Mucosa of stomach (tissue), 1 donor: ENCODE measurements around the gene ACOT6.
"Not testable (repeated sequence)": the region's sequence is repeated elsewhere in the genome, so short reads cannot be mapped to it uniquely, and the experiment has no call there.

Experiments used
- H3K27me3 ChIP-seq: one replicate; pipeline ENCODE4 v1.7.0; 2013; ENCODE audit warnings: mild to moderate bottlenecking, low read length; ENCODE audit not compliant: control insufficient read depth, insufficient read depth
- H3K36me3 ChIP-seq: one replicate; pipeline ENCODE4 v1.7.0; 2013; ENCODE audit warnings: low read length; ENCODE audit not compliant: control insufficient read depth, insufficient read depth
- H3K4me1 ChIP-seq: one replicate; pipeline ENCODE4 v1.7.0; 2013; ENCODE audit warnings: mild to moderate bottlenecking, low read length; ENCODE audit not compliant: control insufficient read depth, insufficient read depth
- H3K4me3 ChIP-seq: one replicate; pipeline ENCODE4 v1.7.0; 2013; ENCODE audit warnings: low read length
- H3K9ac ChIP-seq: one replicate; pipeline ENCODE4 v1.7.0; 2013; ENCODE audit warnings: mild to moderate bottlenecking, low read length, moderate library complexity
- H3K9me3 ChIP-seq: one replicate; pipeline ENCODE4 v1.7.0; 2013; ENCODE audit warnings: mild to moderate bottlenecking, low read length, moderate library complexity; ENCODE audit not compliant: control insufficient read depth
- donor health status: Pancreatic carcinoma.

The ACOT6 gene

DNA sequence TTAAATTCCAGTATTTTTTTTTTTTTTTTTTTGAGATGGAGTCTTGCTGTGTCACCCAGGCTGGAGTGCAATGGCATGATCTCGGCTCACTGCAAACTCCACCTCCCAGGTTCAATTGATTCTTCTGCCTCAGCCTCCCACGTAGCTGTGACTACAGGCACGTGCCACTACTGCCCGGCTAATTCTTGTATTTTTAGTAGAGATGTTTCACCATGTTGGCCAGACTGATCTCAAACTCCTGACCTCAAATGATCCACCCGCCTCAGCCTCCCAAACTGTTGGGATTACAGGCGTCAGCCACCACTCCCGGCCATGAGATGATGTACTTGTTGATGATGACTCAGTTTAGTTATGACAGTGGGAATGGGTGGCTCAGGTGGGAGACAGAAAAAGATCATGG is 38.1 kb upstream of the ACOT6 start:
- H3K27me3 ChIP-seq, H3K4me1 ChIP-seq, H3K9me3 ChIP-seq, H3K36me3 ChIP-seq, H3K9ac ChIP-seq, H3K4me3 ChIP-seq: not testable (repeated sequence)

DNA sequence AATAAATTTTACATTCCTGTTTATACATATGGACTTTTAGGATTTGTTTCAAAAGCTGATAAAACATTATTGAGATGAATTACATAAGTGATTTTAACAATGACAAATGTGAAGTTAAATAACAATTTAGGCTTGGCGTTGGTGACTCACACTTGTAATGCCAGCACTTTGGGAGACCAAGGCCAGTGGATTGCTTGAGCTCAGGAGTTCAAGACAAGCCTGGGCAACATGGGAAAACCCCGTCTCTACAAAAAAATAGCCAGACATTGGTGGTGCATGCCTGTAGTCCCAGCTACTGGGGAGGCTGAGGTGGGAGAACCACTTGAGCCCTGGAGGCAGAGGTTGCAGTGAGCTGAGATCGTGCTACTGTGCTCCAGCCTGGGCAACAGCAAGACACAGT is 35.9 kb upstream of the ACOT6 start:
- H3K9ac ChIP-seq: no peak overlapping the region
- H3K36me3 ChIP-seq: no peaks in the 10 kb centered on the region
- no peaks in the 10 kb centered on the region for H3K4me1 ChIP-seq
- no peaks in the 10 kb centered on the region for H3K27me3 ChIP-seq
- no peaks in the 10 kb centered on the region for H3K9me3 ChIP-seq
- H3K4me3 ChIP-seq: no peak overlapping the region

GRCh38 chr14:73577214-73577613 is 35.1 kb upstream of the ACOT6 start:
- not testable (repeated sequence) for H3K4me3 ChIP-seq, H3K9me3 ChIP-seq, H3K4me1 ChIP-seq, H3K27me3 ChIP-seq, H3K36me3 ChIP-seq, H3K9ac ChIP-seq

DNA sequence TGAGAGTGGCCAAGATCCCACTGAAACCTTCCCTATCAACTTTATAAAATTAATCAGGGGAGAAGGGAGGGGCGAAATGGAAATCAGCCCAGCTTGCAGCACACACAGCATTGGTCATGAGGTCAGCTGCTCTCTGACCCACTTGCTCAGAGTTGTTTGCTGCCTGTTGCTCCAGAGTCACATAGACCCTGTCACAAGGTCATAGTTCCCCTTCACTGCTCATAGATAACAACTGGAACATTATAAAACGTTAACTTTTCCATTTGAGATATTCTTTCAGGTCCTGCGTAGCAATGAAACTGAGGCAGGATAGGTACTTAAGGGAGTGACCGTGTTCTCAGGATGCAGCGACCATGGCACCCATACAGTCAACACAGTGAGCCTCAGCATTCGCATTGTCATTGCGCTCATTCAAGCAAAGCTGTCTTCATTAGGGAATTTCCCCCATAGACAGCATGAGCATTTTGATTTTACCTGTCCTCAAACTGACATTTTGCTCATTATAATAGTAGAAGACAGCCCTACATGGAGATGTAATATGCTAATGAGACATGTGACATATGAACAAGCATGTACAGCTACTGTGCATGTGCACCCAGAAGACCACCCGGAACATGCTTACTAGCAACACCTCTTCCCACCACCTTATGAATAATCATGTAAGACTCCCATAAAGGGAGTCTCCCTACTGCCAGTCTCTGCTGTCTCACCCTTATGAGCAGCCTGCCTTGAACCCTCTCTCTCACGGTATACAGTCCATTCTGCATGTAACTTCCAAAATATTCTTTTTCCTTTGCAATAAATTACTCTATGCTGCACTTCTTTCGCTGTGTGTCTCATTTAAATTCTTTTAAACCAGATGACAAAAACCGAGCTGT is 30.0 kb upstream of the ACOT6 start:
- H3K9ac ChIP-seq, H3K27me3 ChIP-seq, H3K4me1 ChIP-seq, H3K4me3 ChIP-seq, H3K9me3 ChIP-seq, H3K36me3 ChIP-seq: not testable (repeated sequence)

- no peaks in the 10 kb centered on the region for H3K27me3 ChIP-seq
- no peaks in the 10 kb centered on the region for H3K9me3 ChIP-seq
- no peak overlapping the region for H3K9ac ChIP-seq
- H3K4me1 ChIP-seq: no peaks in the 10 kb centered on the region
- H3K4me3 ChIP-seq: no peak overlapping the region
- no peaks in the 10 kb centered on the region for H3K36me3 ChIP-seq
These were observed 23.6 kb upstream of the ACOT6 start for GRCh38 chr14:73588695-73589094.

DNA sequence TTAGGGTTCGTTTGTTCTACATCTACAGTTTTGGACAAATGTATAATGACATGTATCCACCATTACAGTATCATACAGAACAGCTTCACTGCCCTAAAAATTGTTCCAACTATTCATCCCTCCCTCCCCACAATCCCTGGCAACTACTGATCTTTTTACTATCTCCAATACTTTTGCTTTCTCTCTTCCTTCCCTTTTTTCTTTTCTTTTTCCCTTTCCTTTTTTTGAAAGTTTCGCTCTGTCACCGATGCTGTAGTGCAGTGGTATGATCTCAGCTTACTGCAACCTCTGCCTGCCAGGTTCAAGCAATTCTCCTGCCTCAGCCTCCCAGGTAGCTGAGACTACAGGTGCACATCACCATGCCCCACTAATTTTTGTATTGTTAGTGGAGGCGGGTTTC is 23.2 kb upstream of the ACOT6 start:
- Histone ChIP-seq H3K4me1 (no peaks in the 10 kb centered on the region), H3K9ac (no peak overlapping the region), H3K36me3 (no peaks in the 10 kb centered on the region)

GRCh38 chr14:73590673-73591004 is 21.7 kb upstream of the ACOT6 start:
- not testable (repeated sequence) for H3K4me1 ChIP-seq, H3K36me3 ChIP-seq, H3K27me3 ChIP-seq, H3K4me3 ChIP-seq, H3K9me3 ChIP-seq, H3K9ac ChIP-seq

More for the DNA sequence above, 23.2 kb upstream of the ACOT6 start:
- H3K4me3 ChIP-seq: no peak overlapping the region
- H3K9me3 ChIP-seq: no peaks in the 10 kb centered on the region
- no peaks in the 10 kb centered on the region for H3K27me3 ChIP-seq

- peak within 1 kb of the TSS; percentile 73 for H3K9ac ChIP-seq
- peak within 1 kb of the TSS; percentile 87 for H3K4me3 ChIP-seq
- no peaks in the 10 kb centered on the region for H3K27me3 ChIP-seq
- no peaks in the 10 kb centered on the region for H3K9me3 ChIP-seq
- H3K4me1 ChIP-seq: no peaks in the 10 kb centered on the region
- no peaks in the 10 kb centered on the region for H3K36me3 ChIP-seq
These were observed 20.4 kb upstream of the ACOT6 start, which contains the start of gene ACOT4 for GRCh38 chr14:73591690-73592449. Gene ACOT4 (plus strand): TSS chr14:73591873. CDS start chr14:73591960, 87 bp downstream.

DNA sequence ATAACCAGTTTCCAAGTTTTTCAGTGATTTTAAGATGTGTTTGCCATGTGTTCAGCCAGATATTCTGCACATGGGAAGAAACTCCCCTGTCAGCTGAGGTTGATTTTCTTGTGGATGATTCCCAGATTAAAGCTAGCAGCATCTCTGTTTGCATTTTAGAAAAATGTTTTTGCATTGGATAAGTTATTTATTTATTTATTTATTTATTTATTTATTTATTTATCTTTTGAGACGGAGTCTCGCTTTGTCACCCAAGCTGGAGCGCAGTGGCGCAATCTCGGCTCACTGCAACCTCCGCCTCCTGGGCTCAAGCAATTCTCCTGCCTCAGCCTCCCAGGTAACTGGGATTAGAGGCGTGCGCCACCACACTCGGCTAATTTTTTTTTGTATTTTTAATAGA is 17.8 kb upstream of the ACOT6 start:
- no peak overlapping the region for H3K4me3 ChIP-seq
- no peaks in the 10 kb centered on the region for H3K4me1 ChIP-seq
- no peak overlapping the region for H3K9ac ChIP-seq
- H3K36me3 ChIP-seq: no peaks in the 10 kb centered on the region
- H3K9me3 ChIP-seq: no peaks in the 10 kb centered on the region
- H3K27me3 ChIP-seq: no peaks in the 10 kb centered on the region

DNA sequence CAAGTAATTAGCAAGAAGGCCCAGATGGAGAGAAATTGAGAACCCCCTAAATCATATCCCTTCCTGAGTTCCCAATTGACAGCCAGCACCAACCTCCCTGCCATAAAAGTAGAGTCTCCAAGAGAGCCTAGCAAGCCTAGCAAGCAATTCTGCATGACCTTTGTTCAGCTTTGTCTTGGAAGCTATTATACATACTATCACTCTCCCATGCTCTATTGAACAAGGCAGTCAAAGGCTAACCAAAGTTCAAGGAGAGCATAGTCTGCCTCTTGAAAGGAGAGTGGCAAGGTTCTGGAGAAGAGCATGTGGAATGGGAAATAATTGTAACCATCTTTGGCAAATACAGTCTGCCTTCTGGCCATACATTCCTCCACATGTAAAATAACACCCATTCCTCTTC is 12.8 kb upstream of the ACOT6 start:
- Histone ChIP-seq H3K36me3 (no peaks in the 10 kb centered on the region), H3K9ac (no peak overlapping the region), H3K4me1 (no peaks in the 10 kb centered on the region)

GRCh38 chr14:73602994-73603393 is 9.3 kb upstream of the ACOT6 start:
- Histone ChIP-seq H3K9me3 (no peaks in the 10 kb centered on the region), H3K4me3 (no peak overlapping the region), H3K9ac (no peak overlapping the region), H3K27me3 (no peaks in the 10 kb centered on the region), H3K4me1 (no peaks in the 10 kb centered on the region), H3K36me3 (no peaks in the 10 kb centered on the region)

More for the DNA sequence above, 12.8 kb upstream of the ACOT6 start:
- Histone ChIP-seq H3K27me3 (no peaks in the 10 kb centered on the region), H3K4me3 (no peak overlapping the region), H3K9me3 (no peaks in the 10 kb centered on the region)

- Histone ChIP-seq H3K27me3 (no peaks in the 10 kb centered on the region), H3K9ac (no peak overlapping the region), H3K9me3 (no peaks in the 10 kb centered on the region), H3K4me1 (no peaks in the 10 kb centered on the region), H3K4me3 (no peak overlapping the region), H3K36me3 (no peaks in the 10 kb centered on the region)
These were observed 6.0 kb upstream of the ACOT6 start for GRCh38 chr14:73606271-73606670.
